CD4-positive, alpha-beta T cell (primary cell): ENCODE data around the gene CDC37. TPM values are rescaled to one million over a fixed set of nuclear protein-coding genes. Genes with fewer than 3 reads are reported as not detected.
"Not testable (repeated sequence)": the region's sequence is repeated elsewhere in the genome, so short reads cannot be mapped to it uniquely, and the experiment has no call there.

Experiments
- ATAC-seq: fragments of 200-7000 bp; cut with Tn5 transposase; one replicate; pipeline ENCODE4 v1.10.0; 2022; ENCODE audit warnings: mild to moderate bottlenecking; ENCODE audit not compliant: poor library complexity
- CTCF ChIA-PET: fragments of 350-600 bp; sonication (Branson Sonifier 250); formaldehyde crosslinking; loops from one replicate; lab custom pipeline; 2021; ENCODE audit warnings: antibody characterized with exemption, inconsistent platforms; lab: Charles Lee
- POLR2A ChIA-PET: fragments of 350-600 bp; sonication (Branson Sonifier 250); formaldehyde crosslinking; loops from one replicate; lab custom pipeline; 2021; ENCODE audit warnings: antibody characterized with exemption, inconsistent platforms; lab: Charles Lee
- DNase-seq, 14 experiments: peaks; one replicate each; pipeline ENCODE4 v3.0.0-alpha.2; 2013 to 2020; ENCODE audit warnings: mixed read lengths in 2 of 14
- H3K27ac ChIP-seq, 2 donors: one replicate each; pipeline versions ENCODE4 v1.5.1 to v1.7.0; 2013; ENCODE audit warnings: low read length in 2 of 2, low read depth in 1 of 2, mild to moderate bottlenecking in 1 of 2
- H3K27me3 ChIP-seq, 2 experiments: 1 replicate in 1 of 2; 2 replicates in 1 of 2; pipeline versions ENCODE4 v1.6.1 to v1.7.0; 2013; ENCODE audit warnings: low read length in 2 of 2, control low read depth in 1 of 2, mild to moderate bottlenecking in 1 of 2, moderate library complexity in 1 of 2; ENCODE audit not compliant: insufficient read depth in 2 of 2, control insufficient read depth in 1 of 2
- H3K36me3 ChIP-seq: one replicate; pipeline ENCODE4 v1.6.1; 2013; ENCODE audit warnings: low read length, control low read depth; ENCODE audit not compliant: insufficient read depth
- H3K4me1 ChIP-seq: one replicate; pipeline ENCODE4 v1.6.1; 2013; ENCODE audit warnings: low read length, control low read depth; ENCODE audit not compliant: insufficient read depth
- H3K4me3 ChIP-seq: one replicate; pipeline ENCODE4 v1.5.1; 2013; ENCODE audit warnings: mild to moderate bottlenecking, low read length, moderate library complexity
- H3K9me3 ChIP-seq, 2 experiments: 1 replicate in 1 of 2; 2 replicates in 1 of 2; pipeline versions ENCODE4 v1.6.1 to v1.7.0; 2013; ENCODE audit warnings: low read length in 2 of 2, mild to moderate bottlenecking in 2 of 2, control low read depth in 1 of 2, moderate library complexity in 1 of 2; ENCODE audit not compliant: control insufficient read depth in 1 of 2, insufficient read depth in 1 of 2
- H3K27ac Mint-ChIP-seq: one replicate; pipeline ENCODE4 v1.8.0; 2020; ENCODE audit warnings: mixed read lengths
- H3K27me3 Mint-ChIP-seq: one replicate; pipeline ENCODE4 v1.8.0; 2021; ENCODE audit warnings: mixed read lengths
- H3K36me3 Mint-ChIP-seq: one replicate; pipeline ENCODE4 v1.8.0; 2021; ENCODE audit warnings: low read depth, mixed read lengths
- H3K4me1 Mint-ChIP-seq: one replicate; pipeline ENCODE4 v1.8.0; 2021; ENCODE audit warnings: low read depth, mixed read lengths
- H3K4me3 Mint-ChIP-seq: one replicate; pipeline ENCODE4 v1.8.0; 2020; ENCODE audit warnings: mild to moderate bottlenecking, mixed read lengths
- H3K9me3 Mint-ChIP-seq: one replicate; pipeline ENCODE4 v1.8.0; 2020; ENCODE audit warnings: mixed read lengths
- CTCF ChIP-seq: fragments of 200-600 bp; IDR thresholded peaks from one replicate; pipeline ENCODE4 v1.8.0; 2022; ENCODE audit warnings: antibody characterized with exemption, mild to moderate bottlenecking
- intact Hi-C, 2 experiments: fragments of 100-400 bp; cut with DNase I in 1 of 2; cut with micrococcal nuclease in 1 of 2; formaldehyde crosslinking; loops; one replicate each; pipeline versions ENCODE4 v1.15.1 to v1.9.0; 2023 to 2025; cut with DNase I, micrococcal nuclease
- total RNA-seq, 174 experiments: library from RNA in 2 of 174; stranded (reverse) in 2 of 174; gene quantifications; one replicate each; pipeline ENCODE4 v1.2.3 and lab custom pipeline; 2021 to 2026

CDC37 gene
- total RNA-seq, 2 experiments from 2014 or later = 162 to 164 TPM

GRCh38 chr19:10384580-10384979 lies 18.8 kb downstream of the CDC37 start:
- intact Hi-C loops = loop anchor here in 1 of 2 experiments (5.0 kb wide), 1 partner anchor 67 kb away; the partner anchor contains the start of gene FDX2
- no peak overlapping the region for H3K27ac ChIP-seq
- Mint-ChIP-seq H3K36me3 (peaks cover 15% of the 10 kb centered on the region), H3K9me3 (no peaks in the 10 kb centered on the region), H3K27me3 (no peaks in the 10 kb centered on the region), H3K4me3 (no peak overlapping the region), H3K27ac (no peak overlapping the region), H3K4me1 (peaks cover 21% of the 10 kb centered on the region)
- no peaks in the 10 kb centered on the region for H3K9me3 ChIP-seq
- DNase-seq = no peak
- POLR2A ChIA-PET = no interaction called here
- CTCF ChIA-PET = no interaction called here
- TF ChIP-seq CTCF = no peak
- ATAC-seq = no peak
- H3K27me3 ChIP-seq = no peaks in the 10 kb centered on the region
- no peak overlapping the region for H3K4me3 ChIP-seq
- no peaks in the 10 kb centered on the region for H3K36me3 ChIP-seq
- peaks cover 19% of the 10 kb centered on the region for H3K4me1 ChIP-seq

GRCh38 chr19:10383223-10383499 lies 20.2 kb downstream of the CDC37 start:
- H3K27me3 Mint-ChIP-seq, H3K27ac ChIP-seq, H3K4me3 ChIP-seq, H3K36me3 ChIP-seq, DNase-seq, ATAC-seq, H3K9me3 ChIP-seq, H3K4me3 Mint-ChIP-seq, H3K27ac Mint-ChIP-seq, H3K9me3 Mint-ChIP-seq, H3K27me3 ChIP-seq, CTCF ChIA-PET: not testable (repeated sequence)
- H3K4me1 Mint-ChIP-seq = peaks cover 24% of the 10 kb centered on the region
- intact Hi-C loops = loop anchor here in 1 of 2 experiments (5.0 kb wide), 1 partner anchor 66 kb away; the partner anchor contains the start of gene FDX2
- peaks cover 19% of the 10 kb centered on the region for H3K36me3 Mint-ChIP-seq
- POLR2A ChIA-PET = interaction anchor here (0.6 kb wide), 1 partner anchor 177 kb away, joined by 3 read pairs; no protein-coding TSS in a partner anchor
- H3K4me1 ChIP-seq = peaks cover 25% of the 10 kb centered on the region

GRCh38 chr19:10380313-10381102 lies 22.8 kb downstream of the CDC37 start, which contains the start of gene TYK2:
Gene TYK2, minus strand, starts transcription at chr19:10380572. Its CDS starts 2,166 bp downstream, at chr19:10378406.
- ATAC-seq (peak; percentile 96), DNase-seq (peak; percentile 88 to 99 (median 95))
- Mint-ChIP-seq H3K27me3 (no peaks in the 10 kb centered on the region), H3K4me1 (peaks cover 24% of the 10 kb centered on the region), H3K27ac (peak within 1 kb of the TSS; percentile 77), H3K9me3 (no peaks in the 10 kb centered on the region), H3K4me3 (peak within 1 kb of the TSS; percentile 92), H3K36me3 (peaks cover 27% of the 10 kb centered on the region)
- intact Hi-C loops = loop anchor here in 1 of 2 experiments (1.0 to 5.0 kb wide), 2 partner anchors 47 to 63 kb away; partner anchors contain the start of genes FDX2 and RAVER1
- Histone ChIP-seq H3K4me3 (peak within 1 kb of the TSS; percentile 81), H3K4me1 (peaks cover 25% of the 10 kb centered on the region), H3K27me3 (no peaks in the 10 kb centered on the region), H3K27ac (peak within 1 kb of the TSS; percentile 81 to 84), H3K9me3 (no peaks in the 10 kb centered on the region), H3K36me3 (peaks cover 14% of the 10 kb centered on the region)
- ChIA-PET CTCF (interaction anchor here (0.5 to 2.0 kb wide), 7 partner anchors 8 to 122 kb away, joined by 3 to 12 read pairs (median 8); partner anchors contain the start of gene ICAM1), POLR2A (interaction anchor here (0.6 to 3.7 kb wide), 10 partner anchors 8 to 248 kb away, joined by 3 to 51 read pairs (median 4); partner anchors contain the start of genes ICAM1 and RAVER1)
- no peak for TF ChIP-seq CTCF
